Liver (tissue), 9 donors: ENCODE results near the gene MBP. TPM values are rescaled to one million over a fixed set of nuclear protein-coding genes. Genes with fewer than 3 reads are reported as not detected.

Source experiments
- DNase-seq: peaks from one replicate; pipeline ENCODE4 v3.0.0-alpha.2; 2017; ENCODE audit warnings: low spot score
- H3K27ac ChIP-seq, 2 donors: one replicate each; pipeline ENCODE4 v1.7.0; 2013; ENCODE audit warnings: inconsistent platforms in 2 of 2, low read length in 2 of 2, control low read depth in 1 of 2, low read depth in 1 of 2, mild to moderate bottlenecking in 1 of 2
- H3K27me3 ChIP-seq, 4 donors: one replicate each; pipeline versions ENCODE4 v1.6.1 to v1.7.0; 2013; ENCODE audit warnings: low read length in 3 of 4, inconsistent platforms in 1 of 4, mild to moderate bottlenecking in 1 of 4, moderate library complexity in 1 of 4; ENCODE audit not compliant: control insufficient read depth in 4 of 4, insufficient read depth in 4 of 4
- H3K36me3 ChIP-seq, 4 donors: one replicate each; pipeline versions ENCODE4 v1.6.1 to v1.7.0; 2013; ENCODE audit warnings: low read length in 3 of 4, mild to moderate bottlenecking in 3 of 4, low read depth in 1 of 4, moderate library complexity in 1 of 4; ENCODE audit not compliant: control insufficient read depth in 4 of 4, insufficient read depth in 3 of 4
- H3K4me1 ChIP-seq, 4 donors: one replicate each; pipeline versions ENCODE4 v1.6.1 to v1.7.0; 2013; ENCODE audit warnings: low read length in 3 of 4, mild to moderate bottlenecking in 3 of 4, moderate library complexity in 1 of 4; ENCODE audit not compliant: control insufficient read depth in 4 of 4, insufficient read depth in 4 of 4
- H3K4me3 ChIP-seq, 3 donors: one replicate each; pipeline versions ENCODE4 v1.6.1 to v1.7.0; 2013; ENCODE audit warnings: low read length in 3 of 3, control low read depth in 1 of 3, low read depth in 1 of 3, mild to moderate bottlenecking in 1 of 3
- H3K9ac ChIP-seq, 2 donors: one replicate each; pipeline ENCODE4 v1.7.0; 2013; ENCODE audit warnings: low read length in 2 of 2, mild to moderate bottlenecking in 2 of 2, moderate library complexity in 2 of 2, control low read depth in 1 of 2, low read depth in 1 of 2
- H3K9me3 ChIP-seq, 4 donors: one replicate each; pipeline versions ENCODE4 v1.6.1 to v1.7.0; 2013; ENCODE audit warnings: low read length in 3 of 4; ENCODE audit not compliant: control insufficient read depth in 4 of 4
- GABPA ChIP-seq, 2 donors: IDR thresholded peaks in 1 of 2; conservative IDR thresholded peaks in 1 of 2; 2 replicates each; pipeline ENCODE4 v1.6.1; 2016; ENCODE audit warnings: antibody characterized with exemption in 2 of 2, mild to moderate bottlenecking in 1 of 2, moderate library complexity in 1 of 2
- HNF4G ChIP-seq: IDR thresholded peaks from 2 replicates; pipeline ENCODE4 v1.6.1; 2016; ENCODE audit warnings: antibody characterized with exemption
- RXRA ChIP-seq, 2 donors: IDR thresholded peaks; 2 replicates each; pipeline ENCODE4 v1.6.1; 2017 to 2018; ENCODE audit warnings: antibody characterized with exemption in 2 of 2, mild to moderate bottlenecking in 1 of 2
- SP1 ChIP-seq: IDR thresholded peaks from 2 replicates; pipeline ENCODE4 v1.6.1; 2018; ENCODE audit warnings: antibody characterized with exemption, mild to moderate bottlenecking
- TAF1 ChIP-seq: conservative IDR thresholded peaks from 2 replicates; pipeline ENCODE4 v1.6.1; 2016; ENCODE audit warnings: antibody characterized with exemption, mild to moderate bottlenecking
- YY1 ChIP-seq: IDR thresholded peaks from 2 replicates; pipeline ENCODE4 v1.6.1; 2016; ENCODE audit warnings: antibody characterized with exemption, mild to moderate bottlenecking
- WGBS: extraction: QIAGEN DNeasy Blood & Tissue Kit; methylation state at CpG from one replicate; pipeline ENCODE4 v1.1.7; 2013; 5-methylcytosine and 5-hydroxymethylcytosine counted together
- polyA plus RNA-seq, 2 donors: library from polyadenylated mRNA; stranded (reverse) in 1 of 2; unstranded in 1 of 2; fragments of 200-250 nt in 1 of 2; fragments of >200 nt in 1 of 2; fragmentation: Nextera tagmentation in 1 of 2; extraction: Ambion mirVana in 1 of 2; gene quantifications; one replicate each; pipeline versions ENCODE4 v1.2.1 to v1.2.3, GENCODE V29; 2013 to 2015
- total RNA-seq, 2 donors: library from RNA; depleted of rRNA; stranded (reverse); fragments of >200 nt; gene quantifications; one replicate each; pipeline ENCODE4 v1.2.3, GENCODE V29; 2014
- TF ChIP-seq, protein P1 (sequence below): IDR thresholded peaks from 2 replicates; pipeline ENCODE4 v1.6.1; 2016; ENCODE audit warnings: antibody characterized with exemption
- TF ChIP-seq, protein P2 (sequence below): IDR thresholded peaks from 2 replicates; pipeline ENCODE4 v1.6.1; 2016; ENCODE audit warnings: antibody characterized with exemption, mild to moderate bottlenecking
- donor health status: healthy.
- donor health status: healthy.
- donor health status: healthy.
- donor health status: healthy.
- donor health status: healthy.

The MBP gene
- total and polyA plus RNA-seq, 4 donors = 9.7 to 23.3 (median 17.7) TPM

DNA sequence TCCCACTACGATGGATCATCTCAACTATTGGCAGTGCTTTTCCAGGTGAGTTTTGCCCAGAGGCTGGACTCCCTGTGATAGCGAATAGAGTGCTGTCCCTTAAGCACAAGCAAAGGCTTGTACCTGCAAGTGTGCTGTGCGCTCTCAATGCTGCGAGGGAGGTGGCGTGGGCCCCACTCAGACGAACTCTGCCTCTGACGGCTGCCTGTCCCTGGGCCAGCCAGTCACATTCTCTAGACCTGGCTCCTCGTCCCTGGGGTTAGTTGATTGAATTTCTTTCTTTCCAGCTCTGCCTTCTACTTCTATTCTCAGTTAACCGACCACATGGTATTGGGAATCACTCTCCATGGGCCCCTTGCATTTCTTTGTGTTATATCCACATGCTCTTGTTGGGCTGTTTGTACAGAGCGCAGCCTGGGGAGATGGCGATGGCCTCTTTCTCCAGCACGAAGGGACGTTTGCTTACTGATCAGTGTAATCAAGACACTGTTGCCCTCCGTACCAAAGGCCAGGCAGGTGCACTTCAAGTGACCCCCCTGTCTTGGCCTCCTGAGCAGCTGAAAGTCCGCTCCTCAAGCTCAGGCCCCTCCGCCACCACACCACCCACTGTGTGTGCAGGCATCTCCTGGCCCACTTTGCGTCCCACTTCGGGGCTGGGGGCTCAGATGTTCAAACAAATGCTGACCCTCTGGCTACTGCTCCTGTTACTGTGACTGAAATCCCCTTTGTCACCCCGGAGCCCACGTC lies 158.9 kb downstream of the MBP start:
- Histone ChIP-seq H3K27me3 (no peaks in the 10 kb centered on the region), H3K9me3 (no peaks in the 10 kb centered on the region), H3K9ac (no peak overlapping the region), H3K4me1 (no peaks in the 10 kb centered on the region), H3K36me3 (peaks cover 0 to 6% (median 2%) of the 10 kb centered on the region in 4 donors), H3K4me3 (no peak overlapping the region), H3K27ac (no peak overlapping the region)
- DNase-seq = peak; percentile 28
- TF ChIP-seq, protein P1, sequence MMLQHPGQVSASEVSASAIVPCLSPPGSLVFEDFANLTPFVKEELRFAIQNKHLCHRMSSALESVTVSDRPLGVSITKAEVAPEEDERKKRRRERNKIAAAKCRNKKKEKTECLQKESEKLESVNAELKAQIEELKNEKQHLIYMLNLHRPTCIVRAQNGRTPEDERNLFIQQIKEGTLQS = no peak
- TF ChIP-seq, protein P2, sequence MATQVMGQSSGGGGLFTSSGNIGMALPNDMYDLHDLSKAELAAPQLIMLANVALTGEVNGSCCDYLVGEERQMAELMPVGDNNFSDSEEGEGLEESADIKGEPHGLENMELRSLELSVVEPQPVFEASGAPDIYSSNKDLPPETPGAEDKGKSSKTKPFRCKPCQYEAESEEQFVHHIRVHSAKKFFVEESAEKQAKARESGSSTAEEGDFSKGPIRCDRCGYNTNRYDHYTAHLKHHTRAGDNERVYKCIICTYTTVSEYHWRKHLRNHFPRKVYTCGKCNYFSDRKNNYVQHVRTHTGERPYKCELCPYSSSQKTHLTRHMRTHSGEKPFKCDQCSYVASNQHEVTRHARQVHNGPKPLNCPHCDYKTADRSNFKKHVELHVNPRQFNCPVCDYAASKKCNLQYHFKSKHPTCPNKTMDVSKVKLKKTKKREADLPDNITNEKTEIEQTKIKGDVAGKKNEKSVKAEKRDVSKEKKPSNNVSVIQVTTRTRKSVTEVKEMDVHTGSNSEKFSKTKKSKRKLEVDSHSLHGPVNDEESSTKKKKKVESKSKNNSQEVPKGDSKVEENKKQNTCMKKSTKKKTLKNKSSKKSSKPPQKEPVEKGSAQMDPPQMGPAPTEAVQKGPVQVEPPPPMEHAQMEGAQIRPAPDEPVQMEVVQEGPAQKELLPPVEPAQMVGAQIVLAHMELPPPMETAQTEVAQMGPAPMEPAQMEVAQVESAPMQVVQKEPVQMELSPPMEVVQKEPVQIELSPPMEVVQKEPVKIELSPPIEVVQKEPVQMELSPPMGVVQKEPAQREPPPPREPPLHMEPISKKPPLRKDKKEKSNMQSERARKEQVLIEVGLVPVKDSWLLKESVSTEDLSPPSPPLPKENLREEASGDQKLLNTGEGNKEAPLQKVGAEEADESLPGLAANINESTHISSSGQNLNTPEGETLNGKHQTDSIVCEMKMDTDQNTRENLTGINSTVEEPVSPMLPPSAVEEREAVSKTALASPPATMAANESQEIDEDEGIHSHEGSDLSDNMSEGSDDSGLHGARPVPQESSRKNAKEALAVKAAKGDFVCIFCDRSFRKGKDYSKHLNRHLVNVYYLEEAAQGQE = no peak
- no peak for TF ChIP-seq RXRA (IDR thresholded peaks at IDR 0.05)
- WGBS = 94% methylated on average over 20 of the region's 20 CpGs

DNA sequence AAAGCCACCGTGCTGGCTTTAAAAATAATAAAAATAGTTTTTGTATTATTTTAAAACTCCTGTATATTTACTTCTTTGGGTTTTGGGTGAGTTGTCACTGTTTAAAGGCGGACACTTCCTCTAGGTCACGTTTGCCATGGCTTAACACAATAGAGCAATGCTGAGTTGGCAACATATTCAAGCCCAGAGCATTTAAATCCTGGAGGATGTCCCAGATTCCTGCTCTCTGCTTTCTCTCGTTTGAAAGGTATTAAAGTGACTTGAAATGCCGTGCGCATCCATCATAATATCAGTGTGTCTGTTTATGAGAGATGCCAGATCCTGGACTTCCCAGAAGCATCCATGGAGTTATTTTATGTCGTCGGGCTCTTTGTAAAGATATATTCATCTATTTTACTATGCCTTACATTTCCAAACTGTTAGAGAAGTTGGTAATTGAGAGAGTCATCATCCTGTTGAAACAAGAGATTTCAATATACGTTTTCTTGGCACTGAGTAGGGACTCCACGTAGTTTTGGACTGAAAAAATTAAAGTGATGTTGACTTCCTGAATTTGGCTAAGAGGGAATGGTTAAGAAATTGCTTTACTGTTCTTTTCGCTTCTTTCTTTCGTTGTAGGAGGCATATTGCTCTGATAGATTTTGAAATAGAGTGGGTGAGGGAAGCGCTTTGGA lies 159.6 kb downstream of the MBP start:
- DNase-seq = no peak
- no peaks in the 10 kb centered on the region for H3K27me3 ChIP-seq
- H3K4me3 ChIP-seq = no peak overlapping the region
- no peaks in the 10 kb centered on the region for H3K4me1 ChIP-seq
- peaks cover 0 to 6% (median 5%) of the 10 kb centered on the region in 4 donors for H3K36me3 ChIP-seq
- 84% methylated on average over 13 of the region's 13 CpGs for WGBS
- no peak overlapping the region for H3K9ac ChIP-seq
- no peaks in the 10 kb centered on the region for H3K9me3 ChIP-seq
- TF ChIP-seq GABPA (IDR thresholded peaks at IDR 0.05 in 1 of 2, conservative IDR thresholded peaks at IDR 0.05 in 1 of 2) (no peak), SP1 (no peak), YY1 (no peak), TAF1 (no peak)
- TF ChIP-seq, protein P1 = no peak
- H3K27ac ChIP-seq = no peak overlapping the region

DNA sequence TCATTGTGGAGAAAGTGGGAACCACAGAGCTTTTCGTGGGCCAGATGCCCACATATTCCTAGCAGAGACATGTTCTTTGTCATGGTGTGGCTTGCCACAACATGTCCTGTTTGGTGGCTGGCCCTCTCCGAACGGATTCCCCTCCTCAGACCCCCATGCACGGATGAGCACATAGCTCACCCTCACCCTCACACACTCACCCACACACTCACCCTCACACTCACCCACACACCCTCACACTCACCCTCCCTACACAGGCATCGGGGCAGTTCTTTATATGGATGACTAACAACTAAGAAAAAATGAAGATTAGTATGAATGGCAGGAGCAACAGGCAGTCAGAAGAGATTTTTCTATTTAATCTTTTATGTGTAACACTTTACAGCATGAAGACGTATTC lies 160.3 kb downstream of the MBP start:
- no peak for DNase-seq
- Histone ChIP-seq H3K9me3 (no peaks in the 10 kb centered on the region), H3K9ac (no peak overlapping the region), H3K4me1 (no peaks in the 10 kb centered on the region), H3K27me3 (no peaks in the 10 kb centered on the region), H3K4me3 (no peak overlapping the region), H3K27ac (no peak overlapping the region), H3K36me3 (peaks cover 0 to 6% (median 5%) of the 10 kb centered on the region in 4 donors)
- TF ChIP-seq GABPA (IDR thresholded peaks at IDR 0.05 in 1 of 2, conservative IDR thresholded peaks at IDR 0.05 in 1 of 2) (no peak), RXRA (IDR thresholded peaks at IDR 0.05) (no peak), HNF4G (no peak)
- 95% methylated on average over 6 of the region's 6 CpGs for WGBS
